Activated T-cell treated with anti-CD3 and anti-CD28 coated beads, Interleukin-2, amount 50 U/mL, for 4 hours (primary cell): ENCODE measurements around the gene UBE2I. TPM values are rescaled to one million over a fixed set of nuclear protein-coding genes. Genes with fewer than 3 reads are reported as not detected.

ENCODE experiments used
- ATAC-seq, 2 donors: fragments of 200-7000 bp; cut with Tn5 transposase; one replicate each; pipeline ENCODE4 v1.10.0; 2021
- DNase-seq: peaks from one replicate; pipeline ENCODE4 v3.0.0-alpha.2; 2020
- H3K27me3 Mint-ChIP-seq: one replicate; pipeline ENCODE4 v1.8.0; 2021; ENCODE audit warnings: low read depth, mixed read lengths
- H3K36me3 Mint-ChIP-seq: one replicate; pipeline ENCODE4 v1.8.0; 2022; ENCODE audit warnings: mixed read lengths; ENCODE audit not compliant: insufficient read depth
- H3K4me1 Mint-ChIP-seq: one replicate; pipeline ENCODE4 v1.8.0; 2021; ENCODE audit warnings: low read depth, mixed read lengths
- H3K4me3 Mint-ChIP-seq: one replicate; pipeline ENCODE4 v1.8.0; 2021; ENCODE audit warnings: mild to moderate bottlenecking, moderate library complexity, mixed read lengths
- H3K9me3 Mint-ChIP-seq: one replicate; pipeline ENCODE4 v1.8.0; 2021; ENCODE audit warnings: mixed read lengths
- total RNA-seq, 3 donors: library from RNA; stranded (reverse); gene quantifications; one replicate each; pipeline ENCODE4 v1.2.1, GENCODE V29; 2021

The UBE2I gene
- total RNA-seq, 3 donors from 2014 or later = 234 to 251 (median 247) TPM

GRCh38 chr16:1366712-1367299 lies 57.4 kb downstream of the UBE2I start:
- ATAC-seq (no peak), DNase-seq (no peak)
- Mint-ChIP-seq H3K4me3 (no peak overlapping the region), H3K9me3 (no peaks in the 10 kb centered on the region), H3K36me3 (peaks cover 4% of the 10 kb centered on the region), H3K27me3 (no peaks in the 10 kb centered on the region), H3K4me1 (peaks cover 2% of the 10 kb centered on the region)

DNA sequence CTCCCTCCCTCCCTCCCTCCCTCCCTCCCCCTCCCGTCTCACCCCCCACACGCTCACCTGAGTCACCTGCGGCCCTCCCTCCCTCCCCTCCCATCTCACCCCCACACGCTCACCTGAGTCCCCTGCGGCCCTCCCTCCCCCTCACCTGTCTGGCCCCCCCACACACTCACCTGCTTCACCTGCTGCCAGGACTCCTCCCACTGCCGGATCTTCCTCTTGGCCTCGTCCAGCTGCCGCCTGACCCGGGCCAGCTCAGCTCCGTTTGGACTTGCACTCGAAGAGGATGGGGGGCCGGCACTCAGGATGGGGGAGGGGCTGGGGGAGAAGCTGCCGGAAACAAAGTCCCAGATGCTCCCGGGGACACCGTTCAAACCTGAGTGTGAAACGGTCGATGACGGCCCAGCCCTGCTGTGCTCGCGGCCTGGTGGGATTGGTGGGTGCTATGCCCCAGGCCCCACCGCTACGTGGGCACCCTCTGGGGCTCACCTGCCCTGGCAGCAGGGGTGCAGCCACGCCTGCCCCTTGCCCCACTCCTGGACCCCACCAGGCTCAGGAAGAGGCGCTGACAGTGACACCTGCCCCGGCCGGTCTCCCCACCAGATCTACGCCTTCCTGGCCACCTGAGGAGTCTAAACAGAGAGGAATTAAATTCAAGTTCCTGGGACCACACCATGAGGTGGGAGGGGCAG lies 58.2 kb downstream of the UBE2I start:
- DNase-seq = no peak
- H3K36me3 Mint-ChIP-seq = peaks cover 4% of the 10 kb centered on the region
- H3K4me1 Mint-ChIP-seq = peaks cover 2% of the 10 kb centered on the region
- no peak overlapping the region for H3K4me3 Mint-ChIP-seq
- no peaks in the 10 kb centered on the region for H3K27me3 Mint-ChIP-seq
- H3K9me3 Mint-ChIP-seq = no peaks in the 10 kb centered on the region
- ATAC-seq = no peak

DNA sequence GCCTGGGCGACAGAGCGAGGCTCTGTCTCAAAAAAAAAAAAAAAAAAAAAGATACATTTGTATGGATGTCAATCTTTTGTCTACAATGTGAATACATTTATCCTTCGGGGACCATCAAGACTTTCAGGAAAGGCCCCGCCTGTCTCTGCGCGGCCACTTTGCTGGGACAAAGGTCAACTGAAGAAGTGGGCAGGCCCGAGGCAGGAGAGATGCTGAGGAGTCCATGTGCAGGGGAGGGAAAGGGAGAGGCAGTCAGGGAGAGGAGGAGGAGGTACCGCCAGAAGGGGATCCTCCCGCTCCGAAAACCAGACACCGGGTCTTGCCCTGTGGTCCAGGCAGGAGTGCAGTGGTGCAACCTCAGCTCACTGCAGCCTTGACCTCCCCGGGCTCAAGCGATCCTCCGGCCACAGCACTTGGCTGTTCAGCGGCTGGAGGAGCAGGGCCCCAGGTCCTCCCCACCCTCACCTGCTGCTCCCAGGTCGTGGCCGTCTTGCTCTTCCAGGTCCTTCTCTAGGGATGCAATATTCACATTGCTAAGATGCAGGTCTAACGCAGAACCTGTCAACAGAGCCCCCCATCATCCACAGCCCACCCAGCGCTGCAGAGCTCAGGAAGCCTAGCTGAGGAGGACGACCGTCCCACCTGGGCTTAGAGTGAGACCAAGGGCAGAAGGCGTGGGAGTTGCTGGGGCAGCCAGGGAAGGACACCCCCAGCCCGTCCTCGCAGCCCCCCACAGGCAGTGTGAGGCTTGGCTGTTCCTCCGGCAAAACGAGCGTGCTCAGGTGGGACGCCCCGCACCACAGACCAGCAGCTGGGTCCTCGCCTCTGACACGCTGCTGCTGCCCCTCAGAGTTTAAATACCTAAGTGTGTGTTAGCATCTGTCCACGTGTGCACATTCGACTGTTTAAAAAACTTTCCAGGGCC lies 61.9 kb downstream of the UBE2I start:
- Mint-ChIP-seq H3K27me3 (no peaks in the 10 kb centered on the region), H3K9me3 (no peaks in the 10 kb centered on the region), H3K4me3 (no peak overlapping the region), H3K4me1 (no peaks in the 10 kb centered on the region), H3K36me3 (no peaks in the 10 kb centered on the region)
- DNase-seq (no peak), ATAC-seq (no peak)

DNA sequence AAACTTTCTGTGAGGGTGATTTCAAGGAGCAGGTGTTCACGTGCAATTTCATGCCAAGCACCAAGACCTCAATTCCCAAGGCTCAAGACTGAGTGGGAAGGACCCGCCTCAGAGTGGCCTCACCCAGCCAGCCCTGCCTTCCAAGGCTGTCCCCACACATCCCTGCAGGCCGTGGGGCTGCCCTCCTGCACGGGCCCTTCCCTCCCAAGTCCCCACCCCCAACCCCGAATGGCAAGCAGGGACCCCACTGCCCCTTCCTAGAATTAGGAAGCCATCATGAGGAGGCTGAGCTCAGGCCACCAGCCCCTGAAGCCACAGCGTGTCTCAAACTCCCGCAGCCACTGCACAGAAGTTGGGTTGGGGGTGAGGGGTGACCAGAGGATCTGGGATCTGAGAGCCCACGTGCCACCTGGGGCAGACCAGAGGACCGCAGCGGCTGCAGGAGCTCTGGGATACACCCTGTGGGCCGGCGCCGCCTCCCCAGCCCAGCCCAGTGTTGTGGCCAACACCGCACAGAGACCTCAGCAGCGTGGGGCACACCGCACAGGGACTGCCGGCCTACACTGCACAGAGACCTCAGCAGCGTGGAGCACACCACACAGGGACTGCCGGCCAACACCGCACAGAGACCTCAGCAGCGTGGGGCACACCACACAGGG lies 63.0 kb downstream of the UBE2I start:
- no peaks in the 10 kb centered on the region for H3K27me3 Mint-ChIP-seq
- H3K4me1 Mint-ChIP-seq = no peaks in the 10 kb centered on the region
- ATAC-seq (no peak), DNase-seq (no peak)
- H3K9me3 Mint-ChIP-seq = no peaks in the 10 kb centered on the region
- no peak overlapping the region for H3K4me3 Mint-ChIP-seq
- H3K36me3 Mint-ChIP-seq = no peaks in the 10 kb centered on the region

DNA sequence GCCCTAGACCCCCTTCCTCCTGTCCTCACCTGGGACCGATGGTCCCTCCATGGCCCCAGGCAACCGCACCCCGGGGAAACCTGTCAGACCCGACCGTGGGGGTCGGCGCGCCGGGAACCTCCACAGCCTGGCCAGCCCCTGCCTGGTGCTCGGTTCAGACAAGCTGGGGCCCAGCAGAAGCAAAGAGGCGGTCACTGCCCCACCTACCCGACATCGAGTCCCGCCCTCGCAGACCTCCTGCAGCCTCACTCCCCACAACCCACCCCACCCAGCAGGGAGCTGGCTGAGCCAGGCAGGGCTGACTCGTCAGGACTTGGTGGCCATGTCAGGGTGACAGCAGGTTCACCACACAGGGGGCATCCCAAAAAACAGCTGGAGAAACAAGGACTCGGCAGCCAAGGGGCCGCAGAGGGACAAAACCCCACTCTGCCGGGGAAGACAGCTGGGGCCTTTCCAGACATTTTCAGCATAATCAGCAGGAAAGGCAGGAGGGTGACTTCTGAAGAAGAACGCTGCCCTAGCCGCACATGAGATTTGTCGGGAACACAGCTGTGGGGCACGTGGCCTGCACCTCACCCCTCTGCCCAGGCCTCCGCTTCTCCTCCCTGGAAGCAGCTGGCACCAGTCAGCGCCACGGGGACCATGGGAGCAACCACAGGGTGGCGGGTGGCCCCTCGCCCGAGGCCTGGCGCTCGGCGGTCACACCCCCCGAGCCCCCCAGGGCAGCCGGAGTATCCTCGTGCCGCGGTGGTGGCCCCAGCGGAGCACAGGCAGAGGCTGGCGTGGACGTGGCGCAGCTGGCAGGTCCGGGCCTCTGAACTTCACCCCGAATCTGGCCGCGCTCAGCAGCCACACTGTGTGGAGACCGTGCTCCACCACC lies 65.2 kb downstream of the UBE2I start:
- no peak for ATAC-seq
- Mint-ChIP-seq H3K36me3 (peaks cover 2% of the 10 kb centered on the region), H3K4me1 (peaks cover 9% of the 10 kb centered on the region), H3K4me3 (no peak overlapping the region), H3K9me3 (no peaks in the 10 kb centered on the region), H3K27me3 (no peaks in the 10 kb centered on the region)
- no peak for DNase-seq

DNA sequence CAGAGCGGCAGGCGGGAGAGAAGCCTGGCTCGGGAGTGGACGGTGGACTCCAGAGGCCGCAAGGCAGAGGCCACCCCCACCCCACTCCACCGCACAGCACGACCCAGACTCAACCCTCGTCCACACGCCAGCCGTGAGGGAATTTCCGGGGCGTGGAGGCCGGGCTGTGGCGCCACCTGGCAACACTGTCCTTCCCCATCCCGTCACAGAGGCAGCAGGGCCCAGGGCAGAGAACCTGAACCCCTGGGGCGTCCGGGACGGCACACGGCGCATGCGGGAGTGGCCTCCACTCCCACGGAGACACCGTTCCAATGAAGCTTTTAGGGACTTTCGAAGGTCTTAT lies 65.8 kb downstream of the UBE2I start:
- no peaks in the 10 kb centered on the region for H3K9me3 Mint-ChIP-seq
- H3K27me3 Mint-ChIP-seq = no peaks in the 10 kb centered on the region
- no peak for DNase-seq
- no peak overlapping the region for H3K4me3 Mint-ChIP-seq
- H3K4me1 Mint-ChIP-seq = peaks cover 13% of the 10 kb centered on the region
- H3K36me3 Mint-ChIP-seq = peaks cover 2% of the 10 kb centered on the region
- no peak for ATAC-seq

GRCh38 chr16:1375741-1376410 lies 66.4 kb downstream of the UBE2I start:
- DNase-seq (no peak), ATAC-seq (no peak)
- H3K4me3 Mint-ChIP-seq = no peak overlapping the region
- peaks cover 14% of the 10 kb centered on the region for H3K4me1 Mint-ChIP-seq
- no peaks in the 10 kb centered on the region for H3K9me3 Mint-ChIP-seq
- no peaks in the 10 kb centered on the region for H3K27me3 Mint-ChIP-seq
- H3K36me3 Mint-ChIP-seq = peaks cover 3% of the 10 kb centered on the region

Other genes starting within 250 kb of the UBE2I start
- gene SSTR5, start 236.9 kb upstream of the UBE2I start, total RNA-seq = not detected
- gene C1QTNF8, start 213.4 kb upstream of the UBE2I start, total RNA-seq = not detected
- under 1 TPM; 0.34 to 0.51 (median 0.41) TPM for gene CACNA1H, start 156.5 kb upstream of the UBE2I start, total RNA-seq
- gene TPSG1, start 84.4 kb upstream of the UBE2I start, total RNA-seq = not detected
- gene TPSB2, start 79.5 kb upstream of the UBE2I start, total RNA-seq = under 1 TPM in 2 of 3 donors, not detected in 1; 0.41 to 0.46 TPM
- gene TPSAB1, start 68.9 kb upstream of the UBE2I start, total RNA-seq = under 1 TPM in 1 of 3 donors, not detected in 2; 0.35 TPM
- under 1 TPM in 1 of 3 donors, not detected in 2; 0.38 TPM for gene TPSD1, start 53.6 kb upstream of the UBE2I start, total RNA-seq
- gene BAIAP3, start 24.0 kb downstream of the UBE2I start, total RNA-seq = under 1 TPM; 0.08 to 0.24 (median 0.16) TPM
- gene TSR3, start 42.2 kb downstream of the UBE2I start, total RNA-seq = 100 to 1,000 TPM; 108 to 133 (median 112) TPM
- gene GNPTG, start 42.3 kb downstream of the UBE2I start, total RNA-seq = 10 to 100 TPM; 21.8 to 27.4 (median 23.1) TPM
- 10 to 100 TPM; 24.5 to 30.2 (median 29.0) TPM for gene UNKL, start 105.1 kb downstream of the UBE2I start, total RNA-seq
- gene UQCC4, start 111.1 kb downstream of the UBE2I start, total RNA-seq = 10 to 100 TPM; 31.8 to 34.6 (median 33.1) TPM
- under 1 TPM in 2 of 3 donors, not detected in 1; 0.22 to 0.29 TPM for gene PERCC1, start 121.4 kb downstream of the UBE2I start, total RNA-seq
- 1 to 10 TPM in 2 of 3 donors, under 1 TPM in 1; 0.73 to 2.5 (median 2.2) TPM for gene CCDC154, start 134.9 kb downstream of the UBE2I start, total RNA-seq
- 10 to 100 TPM; 54.2 to 60.7 (median 54.7) TPM for gene CLCN7, start 165.4 kb downstream of the UBE2I start, total RNA-seq
- under 1 TPM in 1 of 3 donors, not detected in 2; 0.28 TPM for gene PTX4, start 179.3 kb downstream of the UBE2I start, total RNA-seq
- 100 to 1,000 TPM; 103 to 131 (median 121) TPM for gene TELO2, start 183.7 kb downstream of the UBE2I start, total RNA-seq
- gene TMEM204, start 224.0 kb downstream of the UBE2I start, total RNA-seq = 10 to 100 TPM; 11.7 to 16.7 (median 16.2) TPM